MM.1S (cell line): Measurements from ENCODE around the gene COPZ1.
"Not testable (repeated sequence)": the region's sequence is repeated elsewhere in the genome, so short reads cannot be mapped to it uniquely, and the experiment has no call there.

Experiments
- DNase-seq: peaks from one replicate; pipeline ENCODE4 v3.0.0-alpha.2; 2015
- H2AFZ ChIP-seq: fragments of 300-600 bp; sonication (generic); 2 replicates; pipeline ENCODE4 v1.6.0; 2016; ENCODE audit warnings: antibody characterized with exemption, low read length
- H3F3A ChIP-seq: fragments of 300-600 bp; sonication (generic); 2 replicates; pipeline ENCODE4 v1.6.1; 2016; ENCODE audit warnings: mild to moderate bottlenecking, antibody characterized with exemption, low read length, moderate library complexity, mixed read lengths; ENCODE audit not compliant: insufficient read depth
- H3K27ac ChIP-seq: fragments of 300-600 bp; sonication (generic); 2 replicates; pipeline ENCODE4 v1.5.1; 2016; ENCODE audit warnings: mild to moderate bottlenecking, low read length
- H3K27me3 ChIP-seq: fragments of 300-600 bp; sonication (generic); replicated peaks from 2 replicates; pipeline ENCODE4 v1.6.0; 2016; ENCODE audit warnings: low read length; ENCODE audit not compliant: insufficient read depth
- H3K36me3 ChIP-seq: fragments of 300-600 bp; sonication (generic); replicated peaks from 2 replicates; pipeline ENCODE4 v1.6.1; 2016; ENCODE audit warnings: mild to moderate bottlenecking, low read length, mixed read lengths; ENCODE audit not compliant: insufficient read depth
- H3K4me1 ChIP-seq: fragments of 300-600 bp; sonication (generic); 2 replicates; pipeline ENCODE4 v1.6.1; 2016; ENCODE audit warnings: low read length, mixed read lengths
- H3K4me2 ChIP-seq: fragments of 300-600 bp; sonication (generic); 2 replicates; pipeline ENCODE4 v1.6.0; 2016; ENCODE audit warnings: low read depth, low read length
- H3K4me3 ChIP-seq: fragments of 300-600 bp; sonication (generic); 2 replicates; pipeline ENCODE4 v1.5.1; 2016; ENCODE audit warnings: low read length, mixed read lengths
- H3K79me2 ChIP-seq: fragments of 300-600 bp; sonication (generic); 2 replicates; pipeline ENCODE4 v1.6.1; 2016; ENCODE audit warnings: mixed run types, low read length, mixed read lengths
- H3K9ac ChIP-seq: fragments of 300-600 bp; sonication (generic); 2 replicates; pipeline ENCODE4 v1.6.1; 2016; ENCODE audit warnings: low read length, mixed read lengths
- H3K9me2 ChIP-seq: fragments of 300-600 bp; sonication (generic); replicated peaks from 2 replicates; pipeline ENCODE4 v1.6.1; 2016; ENCODE audit warnings: mild to moderate bottlenecking, low read length, mixed read lengths; ENCODE audit not compliant: insufficient read depth
- H3K9me3 ChIP-seq: fragments of 300-600 bp; sonication (generic); replicated peaks from 2 replicates; pipeline ENCODE4 v1.6.1; 2016; ENCODE audit warnings: mild to moderate bottlenecking, low read length, mixed read lengths; ENCODE audit not compliant: insufficient read depth
- H4K20me1 ChIP-seq: fragments of 300-600 bp; sonication (generic); 2 replicates; pipeline ENCODE4 v1.6.1; 2016; ENCODE audit warnings: mild to moderate bottlenecking, low read length, moderate library complexity, mixed read lengths; ENCODE audit not compliant: insufficient read depth
- CTCF ChIP-seq: fragments of 300-600 bp; sonication (generic); IDR thresholded peaks from 2 replicates; pipeline ENCODE4 v1.5.1; 2016; ENCODE audit warnings: antibody characterized with exemption, low read length, mixed read lengths
- EZH2 ChIP-seq: fragments of 300-600 bp; sonication (generic); optimal IDR thresholded peaks from 2 replicates; pipeline ENCODE3; 2017; ENCODE audit warnings: low read depth, mild to moderate bottlenecking, antibody characterized with exemption, low read length, mixed read lengths
- EZH2phosphoT487 ChIP-seq: fragments of 300-600 bp; sonication (generic); IDR thresholded peaks from 2 replicates; pipeline ENCODE4 v1.6.1; 2018; ENCODE audit warnings: antibody characterized with exemption, low read length

The COPZ1 gene

GRCh38 chr12:54282949-54283593 lies 41.9 kb upstream of the COPZ1 start:
- no peak for TF ChIP-seq CTCF
- TF ChIP-seq EZH2phosphoT487, result no peak
- TF ChIP-seq EZH2, result no peak
- H3K9ac ChIP-seq, result peak overlapping the region; percentile 96; the same call in 1 of the 2 replicates
- H3K79me2 ChIP-seq, result peaks cover 59% of the 10 kb centered on the region
- H4K20me1 ChIP-seq, result peaks cover 41% of the 10 kb centered on the region
- no peak overlapping the region for H3K27ac ChIP-seq
- no peak for DNase-seq
- peak overlapping the region; percentile 86 for H3K4me3 ChIP-seq
- no peaks in the 10 kb centered on the region for H3K27me3 ChIP-seq
- no peaks in the 10 kb centered on the region for H3K9me2 ChIP-seq
- H2AFZ ChIP-seq, result no peak overlapping the region
- H3K4me2 ChIP-seq, result peak overlapping the region; percentile 65
- peaks cover 25% of the 10 kb centered on the region for H3K36me3 ChIP-seq
- peaks cover 70% of the 10 kb centered on the region for H3F3A ChIP-seq
- H3K4me1 ChIP-seq, result peaks cover 21% of the 10 kb centered on the region
- no peaks in the 10 kb centered on the region for H3K9me3 ChIP-seq

GRCh38 chr12:54284070-54284780 lies 40.7 kb upstream of the COPZ1 start:
- peaks cover 15% of the 10 kb centered on the region; the same call in 1 of the 2 replicates for H3K4me1 ChIP-seq
- H3K4me3 ChIP-seq, result peak overlapping the region; percentile 86
- not testable (repeated sequence) for H3K9me2 ChIP-seq, H2AFZ ChIP-seq, H3K9ac ChIP-seq, H3K27ac ChIP-seq, H3K27me3 ChIP-seq, H3K9me3 ChIP-seq, DNase-seq
- peaks cover 47% of the 10 kb centered on the region for H3K79me2 ChIP-seq
- peaks cover 41% of the 10 kb centered on the region for H4K20me1 ChIP-seq
- peak overlapping the region; percentile 65 for H3K4me2 ChIP-seq
- H3F3A ChIP-seq, result peaks cover 76% of the 10 kb centered on the region
- peaks cover 25% of the 10 kb centered on the region for H3K36me3 ChIP-seq

GRCh38 chr12:54285150-54286041 lies 39.5 kb upstream of the COPZ1 start:
- H3K9me2 ChIP-seq, result no peaks in the 10 kb centered on the region
- no peak overlapping the region for H3K9ac ChIP-seq
- peaks cover 25% of the 10 kb centered on the region for H3K36me3 ChIP-seq
- no peak for DNase-seq
- no peak overlapping the region for H3K4me2 ChIP-seq
- no peak overlapping the region for H2AFZ ChIP-seq
- H3K9me3 ChIP-seq, result no peaks in the 10 kb centered on the region
- H3K27ac ChIP-seq, result no peak overlapping the region
- no peaks in the 10 kb centered on the region for H3K27me3 ChIP-seq
- H4K20me1 ChIP-seq, result peaks cover 41% of the 10 kb centered on the region
- no peak overlapping the region for H3K4me3 ChIP-seq
- H3K79me2 ChIP-seq, result peaks cover 44% of the 10 kb centered on the region
- TF ChIP-seq EZH2 (no peak), EZH2phosphoT487 (no peak), CTCF (peak; percentile 26)
- peaks cover 15% of the 10 kb centered on the region; the same call in 1 of the 2 replicates for H3K4me1 ChIP-seq
- H3F3A ChIP-seq, result peaks cover 78% of the 10 kb centered on the region
